ENCODE measurements around the gene GIPC1.
"Not testable (repeated sequence)": the region's sequence is repeated elsewhere in the genome, so short reads cannot be mapped to it uniquely, and the experiment has no call there.

GIPC1 gene

DNA sequence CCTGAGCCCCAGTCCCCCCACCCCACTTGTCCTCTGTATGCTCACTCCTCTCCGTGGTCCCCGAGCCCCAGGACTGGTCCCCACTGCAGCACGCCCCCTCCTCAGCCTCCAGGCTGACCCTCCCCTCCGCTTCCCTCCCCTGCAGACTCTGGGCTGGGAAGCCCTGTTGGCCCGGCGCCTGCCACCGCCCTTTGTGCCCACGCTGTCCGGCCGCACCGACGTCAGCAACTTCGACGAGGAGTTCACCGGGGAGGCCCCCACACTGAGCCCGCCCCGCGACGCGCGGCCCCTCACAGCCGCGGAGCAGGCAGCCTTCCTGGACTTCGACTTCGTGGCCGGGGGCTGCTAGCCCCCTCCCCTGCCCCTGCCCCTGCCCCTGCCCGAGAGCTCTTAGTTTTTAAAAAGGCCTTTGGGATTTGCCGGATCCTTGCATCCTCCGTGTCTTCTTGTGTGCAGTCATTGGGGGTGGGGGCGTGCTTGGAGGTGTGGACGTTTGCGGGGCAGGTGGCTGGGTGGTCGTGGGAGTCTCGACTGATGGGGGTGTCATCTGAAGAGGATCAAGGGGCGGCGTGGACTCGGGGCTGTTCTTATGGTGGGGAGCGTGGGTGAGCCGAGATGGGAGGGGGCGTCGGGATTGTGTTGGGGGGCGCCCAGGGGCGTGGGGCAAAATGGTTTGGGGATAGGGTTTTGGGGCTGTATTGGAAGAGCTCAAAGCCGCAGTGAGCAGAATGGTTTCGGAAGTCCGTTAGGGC is 24.3 kb downstream of the GIPC1 start:
- Histone ChIP-seq H3K9ac (ENCODE audit: low read length) (no peak overlapping the region), H3K27me3 (ENCODE audit: control insufficient read depth, insufficient read depth, low read length) (peaks cover 29% of the 10 kb centered on the region), H3K4me3 (ENCODE audit: low read length) (no peak overlapping the region), H3K9me3 (ENCODE audit: control insufficient read depth, low read length) (no peaks in the 10 kb centered on the region), H3K4me1 (ENCODE audit: control insufficient read depth, insufficient read depth, low read length) (peaks cover 38% of the 10 kb centered on the region), H3K36me3 (ENCODE audit: control insufficient read depth, insufficient read depth, low read length) (no peaks in the 10 kb centered on the region)

DNA sequence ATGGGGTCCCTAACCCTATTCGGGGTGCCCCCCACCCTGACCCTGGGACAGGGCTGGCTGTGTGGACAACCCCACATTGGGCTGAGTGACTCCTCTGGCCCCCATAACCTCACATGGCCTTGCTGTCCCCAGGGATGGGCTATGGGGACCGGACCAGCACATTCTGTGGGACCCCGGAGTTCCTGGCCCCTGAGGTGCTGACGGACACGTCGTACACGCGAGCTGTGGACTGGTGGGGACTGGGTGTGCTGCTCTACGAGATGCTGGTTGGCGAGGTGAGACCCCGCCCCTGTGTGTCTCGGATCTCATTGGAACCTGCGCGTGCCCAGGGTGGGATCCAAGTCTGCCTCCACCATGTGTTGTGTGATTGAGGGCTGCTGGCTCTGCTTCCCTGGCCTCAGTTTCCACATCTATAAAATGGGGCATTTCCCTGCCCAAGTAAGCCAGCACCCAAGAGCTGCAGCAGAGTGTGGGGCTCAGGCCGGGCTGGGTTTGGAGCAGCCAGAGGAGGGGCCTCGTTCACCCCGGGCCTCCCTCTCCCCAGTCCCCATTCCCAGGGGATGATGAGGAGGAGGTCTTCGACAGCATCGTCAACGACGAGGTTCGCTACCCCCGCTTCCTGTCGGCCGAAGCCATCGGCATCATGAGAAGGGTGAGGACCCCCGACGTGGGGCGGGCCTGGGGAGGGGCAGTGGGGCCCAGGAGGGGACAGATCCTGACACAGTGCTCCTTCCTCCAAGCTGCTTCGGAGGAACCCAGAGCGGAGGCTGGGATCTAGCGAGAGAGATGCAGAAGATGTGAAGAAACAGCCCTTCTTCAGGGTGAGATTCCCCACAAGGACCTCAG is 25.7 kb downstream of the GIPC1 start:
- H3K9me3 ChIP-seq (ENCODE audit: control insufficient read depth, low read length) = no peaks in the 10 kb centered on the region
- no peak overlapping the region for H3K4me3 ChIP-seq (ENCODE audit: low read length)
- no peak overlapping the region for H3K9ac ChIP-seq (ENCODE audit: low read length)
- peaks cover 26% of the 10 kb centered on the region for H3K27me3 ChIP-seq (ENCODE audit: control insufficient read depth, insufficient read depth, low read length)
- H3K4me1 ChIP-seq (ENCODE audit: control insufficient read depth, insufficient read depth, low read length) = peaks cover 24% of the 10 kb centered on the region
- H3K36me3 ChIP-seq (ENCODE audit: control insufficient read depth, insufficient read depth, low read length) = no peaks in the 10 kb centered on the region

DNA sequence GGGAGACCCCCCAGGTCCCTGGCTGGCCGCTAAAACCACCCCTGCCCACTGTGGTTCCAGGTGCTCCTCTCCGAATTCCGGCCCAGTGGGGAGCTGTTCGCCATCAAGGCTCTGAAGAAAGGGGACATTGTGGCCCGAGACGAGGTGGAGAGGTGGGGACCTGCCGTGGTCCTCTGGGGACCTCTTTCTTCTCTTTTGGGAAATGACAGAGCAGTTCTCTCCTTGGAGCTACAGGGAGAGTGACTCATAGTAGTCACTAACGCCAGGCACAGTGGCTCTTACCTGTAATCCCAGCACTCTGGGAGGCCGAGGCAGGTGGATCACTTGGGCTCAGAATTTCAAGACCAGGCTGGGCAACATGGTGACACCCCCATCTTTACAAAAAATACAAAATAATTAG is 28.1 kb downstream of the GIPC1 start:
- Histone ChIP-seq H3K27me3 (ENCODE audit: control insufficient read depth, insufficient read depth, low read length) (peaks cover 6% of the 10 kb centered on the region), H3K9ac (ENCODE audit: low read length) (no peak overlapping the region), H3K4me3 (ENCODE audit: low read length) (no peak overlapping the region), H3K36me3 (ENCODE audit: control insufficient read depth, insufficient read depth, low read length) (no peaks in the 10 kb centered on the region), H3K4me1 (ENCODE audit: control insufficient read depth, insufficient read depth, low read length) (peaks cover 9% of the 10 kb centered on the region), H3K9me3 (ENCODE audit: control insufficient read depth, low read length) (no peaks in the 10 kb centered on the region)

DNA sequence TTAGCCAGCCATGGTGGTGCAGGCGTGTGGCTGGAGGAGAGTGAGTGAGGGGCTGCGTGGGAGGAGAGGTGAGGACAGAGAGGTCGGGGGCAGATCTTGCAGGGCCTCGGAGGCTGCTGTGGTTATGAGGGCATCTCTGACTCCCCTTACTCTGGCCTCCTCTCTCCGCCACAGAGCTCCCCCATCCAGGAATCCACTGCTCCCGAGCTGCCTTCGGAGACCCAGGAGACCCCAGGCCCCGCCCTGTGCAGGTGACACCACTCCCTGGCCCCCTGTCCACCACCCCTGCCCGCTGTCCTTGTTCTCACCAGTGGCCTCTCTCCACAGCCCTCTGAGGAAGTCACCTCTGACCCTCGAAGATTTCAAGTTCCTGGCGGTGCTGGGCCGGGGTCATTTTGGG is 28.5 kb downstream of the GIPC1 start:
- peaks cover 2% of the 10 kb centered on the region for H3K27me3 ChIP-seq (ENCODE audit: control insufficient read depth, insufficient read depth, low read length)
- no peaks in the 10 kb centered on the region for H3K36me3 ChIP-seq (ENCODE audit: control insufficient read depth, insufficient read depth, low read length)
- H3K4me3 ChIP-seq (ENCODE audit: low read length) = no peak overlapping the region
- H3K9ac ChIP-seq (ENCODE audit: low read length) = no peak overlapping the region
- no peaks in the 10 kb centered on the region for H3K9me3 ChIP-seq (ENCODE audit: control insufficient read depth, low read length)
- peaks cover 5% of the 10 kb centered on the region for H3K4me1 ChIP-seq (ENCODE audit: control insufficient read depth, insufficient read depth, low read length)

DNA sequence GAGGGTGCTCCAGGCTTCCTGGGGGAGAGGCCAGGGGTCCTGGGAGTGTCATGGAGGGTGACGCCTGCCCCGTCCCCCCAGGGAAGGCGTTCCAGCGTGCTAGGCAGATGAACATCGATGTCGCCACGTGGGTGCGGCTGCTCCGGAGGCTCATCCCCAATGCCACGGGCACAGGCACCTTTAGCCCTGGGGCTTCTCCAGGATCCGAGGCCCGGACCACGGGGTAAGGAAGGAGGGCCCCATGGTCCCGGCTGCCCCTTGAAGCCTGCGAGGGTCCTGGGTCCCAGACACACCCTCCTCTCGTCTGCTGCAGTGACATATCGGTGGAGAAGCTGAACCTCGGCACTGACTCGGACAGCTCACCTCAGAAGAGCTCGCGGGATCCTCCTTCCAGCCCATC is 32.2 kb downstream of the GIPC1 start:
- Histone ChIP-seq H3K36me3 (ENCODE audit: control insufficient read depth, insufficient read depth, low read length) (no peaks in the 10 kb centered on the region), H3K27me3 (ENCODE audit: control insufficient read depth, insufficient read depth, low read length) (no peaks in the 10 kb centered on the region), H3K4me3 (ENCODE audit: low read length) (no peak overlapping the region), H3K9ac (ENCODE audit: low read length) (no peak overlapping the region), H3K4me1 (ENCODE audit: control insufficient read depth, insufficient read depth, low read length) (no peaks in the 10 kb centered on the region), H3K9me3 (ENCODE audit: control insufficient read depth, low read length) (no peaks in the 10 kb centered on the region)

DNA sequence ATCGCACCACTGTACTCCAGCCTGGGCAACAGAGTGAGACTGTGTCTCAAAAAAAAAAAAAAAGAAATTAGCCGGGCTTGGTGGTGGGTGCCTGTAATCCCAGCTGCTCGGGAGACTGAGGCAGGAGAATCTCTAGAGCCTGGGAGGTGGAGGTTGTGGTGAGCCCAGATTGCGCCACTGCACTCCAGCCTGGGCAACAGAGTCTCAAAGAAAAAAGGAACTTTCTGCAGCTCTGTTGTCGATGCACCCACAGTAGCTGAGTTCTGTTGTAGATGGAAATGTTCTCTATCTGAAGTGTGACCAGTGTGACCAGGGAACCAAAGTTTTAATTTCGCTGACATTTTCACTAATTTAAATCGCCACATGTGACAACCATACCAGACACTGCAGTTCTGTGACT is 33.5 kb downstream of the GIPC1 start:
- H3K27me3 ChIP-seq (ENCODE audit: control insufficient read depth, insufficient read depth, low read length); H3K4me1 ChIP-seq (ENCODE audit: control insufficient read depth, insufficient read depth, low read length); H3K4me3 ChIP-seq (ENCODE audit: low read length); H3K9me3 ChIP-seq (ENCODE audit: control insufficient read depth, low read length); H3K9ac ChIP-seq (ENCODE audit: low read length); H3K36me3 ChIP-seq (ENCODE audit: control insufficient read depth, insufficient read depth, low read length): not testable (repeated sequence)

DNA sequence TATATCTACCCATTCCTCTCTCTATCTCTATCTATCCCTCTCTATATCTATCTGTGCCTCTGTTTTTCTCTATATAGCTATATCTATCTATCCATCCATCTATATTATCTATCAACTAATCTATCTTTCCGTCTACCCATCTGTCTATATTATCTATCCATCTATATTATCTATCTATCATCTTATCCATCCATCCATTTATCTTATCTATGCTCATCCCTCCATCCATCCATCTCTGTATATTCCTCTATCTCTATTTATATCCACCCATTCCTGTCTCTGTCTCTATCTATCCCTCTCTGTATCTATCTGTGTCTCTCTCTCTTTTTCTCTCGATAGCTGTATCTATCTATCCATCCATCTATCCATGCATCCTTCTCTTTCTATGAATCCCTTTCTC is 35.0 kb downstream of the GIPC1 start:
- no peak overlapping the region for H3K4me3 ChIP-seq (ENCODE audit: low read length)
- no peaks in the 10 kb centered on the region for H3K36me3 ChIP-seq (ENCODE audit: control insufficient read depth, insufficient read depth, low read length)
- H3K9ac ChIP-seq (ENCODE audit: low read length) = no peak overlapping the region
- H3K4me1 ChIP-seq (ENCODE audit: control insufficient read depth, insufficient read depth, low read length) = no peaks in the 10 kb centered on the region
- H3K27me3 ChIP-seq (ENCODE audit: control insufficient read depth, insufficient read depth, low read length) = no peaks in the 10 kb centered on the region
- no peaks in the 10 kb centered on the region for H3K9me3 ChIP-seq (ENCODE audit: control insufficient read depth, low read length)

DNA sequence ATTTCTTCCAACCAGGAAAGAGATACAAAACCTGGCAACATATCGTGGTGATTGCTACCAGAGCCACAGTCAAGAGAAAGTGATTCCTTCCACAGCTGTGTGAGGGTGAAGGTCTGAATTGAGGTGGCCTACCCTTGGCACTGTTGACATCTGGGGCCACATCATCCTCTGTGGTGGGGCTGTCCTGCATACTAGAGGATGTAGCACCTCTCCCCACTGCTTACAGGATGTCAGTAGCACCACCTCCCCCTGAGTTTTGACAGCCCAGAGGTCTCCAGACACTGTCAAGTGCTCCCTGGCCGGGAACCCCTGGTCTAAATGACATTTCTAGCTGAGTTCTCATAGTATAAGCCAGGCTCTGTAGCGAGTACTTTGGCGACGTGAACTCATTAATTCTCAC is 36.2 kb downstream of the GIPC1 start:
- Histone ChIP-seq H3K9me3 (ENCODE audit: control insufficient read depth, low read length) (no peaks in the 10 kb centered on the region), H3K27me3 (ENCODE audit: control insufficient read depth, insufficient read depth, low read length) (no peaks in the 10 kb centered on the region), H3K9ac (ENCODE audit: low read length) (no peak overlapping the region), H3K4me3 (ENCODE audit: low read length) (no peak overlapping the region), H3K4me1 (ENCODE audit: control insufficient read depth, insufficient read depth, low read length) (no peaks in the 10 kb centered on the region), H3K36me3 (ENCODE audit: control insufficient read depth, insufficient read depth, low read length) (no peaks in the 10 kb centered on the region)

DNA sequence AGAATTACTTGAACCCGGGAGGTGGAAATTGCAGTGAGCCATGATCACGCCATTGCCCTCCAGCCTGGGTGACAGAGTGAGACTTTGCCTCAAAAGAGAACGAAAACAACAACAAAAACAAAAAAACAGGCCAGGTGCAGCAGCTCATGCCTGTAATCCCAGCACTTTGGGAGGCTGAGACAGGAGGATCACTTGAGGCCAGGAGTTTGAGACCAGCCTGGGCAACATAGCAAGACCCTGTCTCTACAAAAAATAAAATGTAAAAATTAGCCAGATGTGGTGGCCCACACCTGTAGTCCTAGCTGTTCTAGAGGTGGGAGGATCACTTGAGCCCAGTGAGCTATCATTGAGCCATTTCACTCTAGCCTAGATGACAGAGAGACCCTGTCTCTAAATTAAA is 43.6 kb downstream of the GIPC1 start:
- H3K36me3 ChIP-seq (ENCODE audit: control insufficient read depth, insufficient read depth, low read length); H3K9me3 ChIP-seq (ENCODE audit: control insufficient read depth, low read length); H3K9ac ChIP-seq (ENCODE audit: low read length); H3K4me3 ChIP-seq (ENCODE audit: low read length); H3K4me1 ChIP-seq (ENCODE audit: control insufficient read depth, insufficient read depth, low read length); H3K27me3 ChIP-seq (ENCODE audit: control insufficient read depth, insufficient read depth, low read length): not testable (repeated sequence)

DNA sequence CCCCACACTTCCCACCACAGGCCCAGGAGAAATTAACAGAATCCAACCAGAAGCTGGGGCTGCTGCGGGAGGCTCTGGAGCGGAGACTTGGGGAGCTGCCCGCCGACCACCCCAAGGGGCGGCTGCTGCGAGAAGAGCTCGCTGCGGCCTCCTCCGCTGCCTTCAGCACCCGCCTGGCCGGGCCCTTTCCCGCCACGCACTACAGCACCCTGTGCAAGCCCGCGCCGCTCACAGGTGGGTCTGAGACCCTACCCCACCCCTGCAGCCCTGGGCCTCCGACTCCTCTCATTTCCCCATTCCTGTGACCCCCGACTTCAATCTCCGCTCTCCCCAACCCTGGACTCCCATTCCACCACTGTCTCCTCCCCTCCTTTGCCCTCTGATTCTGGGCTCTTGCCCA is 45.1 kb downstream of the GIPC1 start:
- Histone ChIP-seq H3K36me3 (ENCODE audit: control insufficient read depth, insufficient read depth, low read length) (peaks cover 9% of the 10 kb centered on the region), H3K9me3 (ENCODE audit: control insufficient read depth, low read length) (no peaks in the 10 kb centered on the region), H3K9ac (ENCODE audit: low read length) (no peak overlapping the region), H3K27me3 (ENCODE audit: control insufficient read depth, insufficient read depth, low read length) (no peaks in the 10 kb centered on the region), H3K4me1 (ENCODE audit: control insufficient read depth, insufficient read depth, low read length) (no peaks in the 10 kb centered on the region), H3K4me3 (ENCODE audit: low read length) (no peak overlapping the region)

DNA sequence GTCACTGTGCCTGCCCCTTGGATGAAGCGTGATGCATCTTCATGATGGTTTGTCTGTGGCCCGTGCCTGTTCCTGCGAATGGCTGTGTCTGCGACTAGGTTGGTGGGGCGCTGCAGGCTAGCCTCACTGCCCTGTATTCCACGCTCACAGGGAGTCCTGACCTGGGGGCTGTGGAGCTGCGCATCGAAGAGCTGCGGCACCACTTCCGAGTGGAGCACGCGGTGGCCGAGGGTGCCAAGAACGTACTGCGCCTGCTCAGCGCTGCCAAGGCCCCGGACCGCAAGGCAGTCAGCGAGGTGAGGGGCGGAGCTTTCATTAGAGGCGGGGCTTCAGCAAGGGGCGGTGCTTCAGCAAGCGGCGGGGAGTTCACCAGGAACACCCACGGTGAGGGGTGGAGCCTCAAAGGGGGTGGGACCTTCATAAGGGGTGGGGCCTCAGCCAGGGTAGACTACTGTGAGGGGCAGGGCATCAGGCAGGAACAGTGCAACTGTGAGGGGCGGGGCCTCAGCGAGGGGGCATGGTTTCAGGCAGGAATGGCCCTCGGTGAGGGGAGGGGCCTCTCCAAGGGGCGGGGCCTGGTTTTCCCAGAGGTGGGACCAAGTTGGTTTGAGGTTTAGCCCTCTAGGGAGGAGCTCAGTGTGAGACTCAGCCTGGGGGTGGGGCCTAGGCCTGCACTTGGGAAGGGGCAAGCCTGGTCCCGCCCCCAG is 45.6 kb downstream of the GIPC1 start:
- H3K36me3 ChIP-seq (ENCODE audit: control insufficient read depth, insufficient read depth, low read length) = peaks cover 9% of the 10 kb centered on the region
- no peaks in the 10 kb centered on the region for H3K4me1 ChIP-seq (ENCODE audit: control insufficient read depth, insufficient read depth, low read length)
- no peaks in the 10 kb centered on the region for H3K27me3 ChIP-seq (ENCODE audit: control insufficient read depth, insufficient read depth, low read length)
- H3K9ac ChIP-seq (ENCODE audit: low read length) = no peak overlapping the region
- H3K9me3 ChIP-seq (ENCODE audit: control insufficient read depth, low read length) = no peaks in the 10 kb centered on the region
- H3K4me3 ChIP-seq (ENCODE audit: low read length) = no peak overlapping the region

DNA sequence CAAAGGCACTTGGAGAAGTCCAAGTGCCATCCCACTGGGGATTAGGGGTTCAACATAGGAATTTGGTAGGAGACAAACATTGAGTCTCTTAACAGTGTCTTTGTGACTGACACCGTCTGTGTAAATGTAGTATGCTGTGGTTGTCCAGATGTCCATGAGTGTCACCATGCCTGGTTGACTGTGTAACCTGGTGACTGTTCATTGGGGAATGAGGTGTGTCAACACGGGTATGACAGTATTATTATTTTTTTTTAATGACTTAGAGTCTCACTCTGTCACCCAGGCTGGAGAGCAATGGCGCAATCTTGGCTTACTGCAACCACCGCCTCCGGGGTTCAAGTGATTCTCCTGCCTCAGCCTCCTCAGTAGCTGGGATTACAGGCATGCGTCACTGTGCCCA is 46.6 kb downstream of the GIPC1 start:
- H3K4me3 ChIP-seq (ENCODE audit: low read length) = no peak overlapping the region
- H3K9me3 ChIP-seq (ENCODE audit: control insufficient read depth, low read length) = no peaks in the 10 kb centered on the region
- no peaks in the 10 kb centered on the region for H3K4me1 ChIP-seq (ENCODE audit: control insufficient read depth, insufficient read depth, low read length)
- peaks cover 14% of the 10 kb centered on the region for H3K36me3 ChIP-seq (ENCODE audit: control insufficient read depth, insufficient read depth, low read length)
- no peaks in the 10 kb centered on the region for H3K27me3 ChIP-seq (ENCODE audit: control insufficient read depth, insufficient read depth, low read length)
- no peak overlapping the region for H3K9ac ChIP-seq (ENCODE audit: low read length)
